Left lobe of liver (tissue), 2 donors: ENCODE measurements around the gene MKNK1. TPM values are rescaled to one million over a fixed set of nuclear protein-coding genes. Genes with fewer than 3 reads are reported as not detected.

Source experiments
- ATAC-seq: fragments of 200-7000 bp; cut with Tn5 transposase; one replicate; pipeline ENCODE4 v1.9.1; 2020; ENCODE audit warnings: mild to moderate bottlenecking, moderate library complexity
- DNase-seq: peaks from one replicate; pipeline ENCODE4 v3.0.0-alpha.2; 2020; ENCODE audit warnings: low spot score
- total RNA-seq: library from RNA; stranded (reverse); gene quantifications from one replicate; pipeline ENCODE4 v1.2.1, GENCODE V29; 2021
- donor health status: DM: no; HTN: no; CAD: no; lungs with moderate emphysema.
- donor health status: DM: no; HTN: yes; CAD: no.

The MKNK1 gene
- total RNA-seq, 1 donor from 2014 or later = 18.9 TPM

GRCh38 chr1:46526013-46526690, 77.9 kb downstream of the MKNK1 start:
- no peak for ATAC-seq
- no peak for DNase-seq

DNA sequence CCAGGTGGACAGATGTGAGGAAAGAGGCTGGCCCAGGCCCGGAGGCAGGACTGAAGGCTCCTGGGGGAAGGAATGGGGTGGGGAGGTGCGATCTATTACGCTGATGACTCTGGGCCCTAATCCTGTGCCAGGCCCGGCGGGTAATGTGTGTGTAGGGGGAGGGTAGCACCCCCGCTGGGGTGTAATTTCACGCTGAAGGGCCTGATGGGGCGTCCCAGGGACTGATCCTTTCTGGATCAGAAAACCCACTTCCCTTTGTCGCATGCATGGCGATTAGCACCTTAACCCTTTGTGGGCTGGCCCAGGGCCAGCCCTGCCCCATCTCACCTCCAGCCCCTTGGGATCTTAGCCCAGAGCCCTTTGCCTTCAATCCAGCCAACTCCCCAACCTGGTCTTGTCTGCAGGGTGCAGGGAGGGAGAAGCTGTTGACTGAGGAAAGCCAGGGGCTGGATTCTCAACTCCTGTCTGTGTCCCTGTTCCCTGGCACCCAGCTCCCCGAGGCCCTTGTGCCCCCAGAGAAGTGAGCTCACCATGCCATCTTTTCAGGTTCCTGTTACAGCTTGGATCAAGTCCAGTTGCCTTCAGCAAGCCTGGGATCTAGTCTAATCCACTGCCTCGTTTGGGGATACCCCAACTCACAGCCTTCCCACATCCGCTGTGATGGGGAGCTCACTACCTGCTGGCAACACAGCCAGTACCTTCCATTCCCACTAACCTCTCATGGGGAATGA, 78.7 kb downstream of the MKNK1 start:
- ATAC-seq = no peak

GRCh38 chr1:46524843-46525242, 79.2 kb downstream of the MKNK1 start:
- ATAC-seq = no peak
- DNase-seq = no peak

More for the DNA sequence above, 78.7 kb downstream of the MKNK1 start:
- no peak for DNase-seq

DNA sequence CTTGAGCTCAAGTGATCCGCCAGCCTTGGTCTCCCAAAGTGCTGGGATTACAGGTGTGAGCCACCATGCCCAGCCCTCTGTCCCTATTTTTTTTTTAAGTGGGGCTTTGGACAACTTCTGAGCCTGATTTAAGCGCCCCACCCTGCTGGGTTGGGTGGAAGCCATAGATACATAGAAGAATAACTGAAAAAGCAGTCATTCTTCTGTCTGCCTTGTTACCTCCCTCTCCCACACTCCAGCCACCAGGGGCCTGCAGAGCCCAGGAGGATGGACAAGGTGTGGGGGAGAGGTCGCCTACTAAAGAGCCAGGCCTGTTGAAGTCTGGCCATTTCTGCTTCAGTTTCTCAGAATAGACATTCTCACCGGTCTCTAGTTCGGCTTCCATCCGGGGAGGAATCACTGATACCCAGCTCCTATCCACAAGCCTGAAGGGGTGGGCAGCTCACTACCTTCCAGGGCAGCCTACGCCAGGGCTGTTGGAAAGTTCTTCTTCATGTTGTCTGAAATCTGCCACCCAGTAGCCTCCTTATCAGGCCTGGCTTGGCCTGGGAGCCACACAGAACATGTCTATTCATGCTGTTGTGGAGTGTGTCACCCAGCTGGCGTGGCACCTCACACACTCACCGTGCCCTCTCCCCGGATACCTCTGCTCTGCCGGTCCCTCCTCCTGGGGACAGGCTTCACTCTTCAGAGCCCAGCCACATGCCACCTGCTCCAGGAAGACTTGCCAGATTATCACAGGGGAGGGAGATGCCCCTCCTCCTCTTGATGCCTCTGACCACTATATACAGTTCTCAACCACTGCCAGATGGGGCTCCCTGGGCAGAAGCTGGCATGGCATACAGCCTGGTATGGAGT, 80.3 kb downstream of the MKNK1 start:
- ATAC-seq (no peak), DNase-seq (no peak)

DNA sequence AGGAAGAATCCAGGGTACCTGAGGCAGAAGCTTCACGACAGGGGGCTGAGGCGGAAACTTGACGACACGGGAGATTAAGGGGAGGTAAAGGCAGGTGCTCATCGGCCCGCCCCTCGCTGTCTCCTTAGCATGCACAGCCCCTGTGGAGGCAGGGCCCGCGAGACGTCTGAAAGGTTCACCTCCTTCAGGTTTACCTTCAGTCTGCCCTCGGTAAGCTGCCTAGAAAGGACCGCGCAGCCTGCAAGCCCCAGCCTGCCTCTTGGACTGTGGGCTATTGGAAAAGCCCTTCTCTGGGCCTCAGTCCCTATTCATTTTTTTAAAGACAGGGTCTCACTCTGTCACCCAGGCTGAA, 81.1 kb downstream of the MKNK1 start:
- no peak for DNase-seq
- no peak for ATAC-seq

- no peak for DNase-seq
- peak; percentile 64 for ATAC-seq
Observed at GRCh38 chr1:46522184-46522968, 81.7 kb downstream of the MKNK1 start.

GRCh38 chr1:46521414-46521813, 82.7 kb downstream of the MKNK1 start:
- DNase-seq (no peak), ATAC-seq (no peak)

DNA sequence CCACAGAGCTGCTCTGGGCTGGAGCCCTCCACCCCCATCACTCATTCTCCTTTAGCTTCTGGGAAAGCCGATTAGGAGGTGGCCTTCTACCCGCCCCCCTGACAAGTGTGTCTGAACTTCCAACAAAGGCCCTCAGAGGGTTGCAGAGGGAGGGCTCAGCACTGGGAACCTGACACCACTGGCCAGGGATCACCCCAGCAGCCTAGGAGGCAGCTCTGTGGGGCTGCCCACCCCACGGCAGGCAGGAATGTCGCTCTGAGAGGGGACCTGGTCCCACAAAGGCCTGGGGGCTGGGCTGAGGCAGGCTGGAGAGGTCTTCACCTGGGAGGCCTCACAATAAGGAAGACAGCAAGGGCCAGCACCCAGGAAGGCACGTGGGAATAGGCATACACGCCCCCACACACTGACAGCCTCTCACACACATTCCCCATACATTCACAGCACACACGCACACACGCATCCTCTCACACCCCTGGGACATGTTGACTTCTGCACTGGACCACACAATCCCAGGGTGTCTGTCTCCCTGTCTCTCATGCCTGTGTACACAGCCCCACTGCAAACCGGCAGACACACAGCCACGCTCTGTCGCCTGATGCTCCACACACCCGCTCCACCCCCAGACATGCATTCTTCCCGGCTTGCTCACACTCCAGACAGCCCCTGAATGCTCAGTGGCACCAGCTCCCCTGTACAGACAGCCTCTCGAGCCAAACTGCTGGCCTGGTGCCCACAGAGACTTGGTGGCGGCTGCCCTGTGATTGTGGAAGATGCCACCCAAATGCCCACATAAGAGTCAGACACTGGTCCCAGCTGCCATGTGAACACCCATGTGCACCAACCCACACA, 83.8 kb downstream of the MKNK1 start:
- DNase-seq = no peak
- no peak for ATAC-seq

GRCh38 chr1:46519209-46519608, 84.9 kb downstream of the MKNK1 start:
- no peak for ATAC-seq

DNA sequence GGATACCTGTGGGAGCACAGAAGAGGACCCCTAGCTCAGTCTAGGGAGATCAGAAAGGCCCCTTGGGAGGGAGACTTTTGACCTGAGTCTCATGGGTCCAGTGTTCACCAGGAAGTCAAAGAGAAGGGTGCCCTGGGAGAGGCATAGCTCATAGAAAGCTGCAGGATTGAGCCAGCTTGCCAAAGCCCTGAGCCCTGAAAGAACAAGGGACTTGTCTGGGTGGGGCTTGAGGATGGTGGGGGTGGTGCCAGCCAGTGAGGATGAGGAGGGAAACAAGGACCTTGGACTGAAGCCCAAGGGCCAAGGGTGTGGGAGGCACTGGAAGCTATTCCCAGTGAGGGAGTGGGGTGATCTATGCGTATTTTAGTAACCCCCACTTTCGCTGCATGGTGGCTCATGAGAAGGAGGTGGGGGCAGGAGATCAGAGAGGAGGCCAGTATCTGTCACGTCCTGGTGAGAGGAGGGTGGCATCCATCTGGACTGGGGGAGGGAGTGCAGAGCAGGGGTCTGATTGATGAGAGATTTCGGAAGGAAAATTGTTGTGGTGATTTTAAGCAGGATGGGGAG, 86.1 kb downstream of the MKNK1 start:
- DNase-seq (no peak), ATAC-seq (no peak)

More at GRCh38 chr1:46519209-46519608, 84.9 kb downstream of the MKNK1 start:
- no peak for DNase-seq

DNA sequence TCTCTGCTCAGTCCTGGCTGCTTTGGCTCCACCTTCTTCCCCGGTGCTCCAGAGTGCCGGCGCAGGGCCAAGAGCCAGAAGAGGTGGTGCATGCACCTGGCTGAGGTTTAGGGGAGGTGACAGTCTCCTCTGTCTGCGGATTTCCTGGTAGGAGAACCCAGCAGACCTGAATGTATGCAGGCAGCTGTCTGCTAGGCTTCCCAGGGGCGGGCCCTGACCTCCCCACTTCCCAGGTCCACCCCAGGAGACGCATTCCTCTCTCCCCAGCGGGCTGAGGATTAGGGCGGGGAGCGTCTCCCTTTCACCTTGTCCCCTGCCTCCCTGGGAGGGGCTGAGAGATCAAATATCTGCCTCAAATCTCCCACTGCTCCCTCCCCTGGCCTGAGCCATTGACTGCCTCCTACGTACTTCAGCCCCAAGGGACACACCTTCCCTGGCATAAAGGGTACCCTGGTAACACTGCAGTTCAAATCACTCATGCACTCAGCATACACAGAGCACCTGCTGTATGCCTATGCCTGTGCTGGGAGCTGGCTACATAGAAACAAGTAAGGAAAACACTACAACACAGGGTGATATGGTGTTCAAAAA, 87.0 kb downstream of the MKNK1 start:
- DNase-seq (no peak), ATAC-seq (peak; percentile 61)

- DNase-seq (no peak), ATAC-seq (no peak)
Observed at GRCh38 chr1:46516200-46516950, 87.7 kb downstream of the MKNK1 start.

GRCh38 chr1:46515576-46515975, 88.5 kb downstream of the MKNK1 start:
- DNase-seq (no peak), ATAC-seq (no peak)

GRCh38 chr1:46513536-46513935, 90.5 kb downstream of the MKNK1 start:
- ATAC-seq = no peak
- no peak for DNase-seq

DNA sequence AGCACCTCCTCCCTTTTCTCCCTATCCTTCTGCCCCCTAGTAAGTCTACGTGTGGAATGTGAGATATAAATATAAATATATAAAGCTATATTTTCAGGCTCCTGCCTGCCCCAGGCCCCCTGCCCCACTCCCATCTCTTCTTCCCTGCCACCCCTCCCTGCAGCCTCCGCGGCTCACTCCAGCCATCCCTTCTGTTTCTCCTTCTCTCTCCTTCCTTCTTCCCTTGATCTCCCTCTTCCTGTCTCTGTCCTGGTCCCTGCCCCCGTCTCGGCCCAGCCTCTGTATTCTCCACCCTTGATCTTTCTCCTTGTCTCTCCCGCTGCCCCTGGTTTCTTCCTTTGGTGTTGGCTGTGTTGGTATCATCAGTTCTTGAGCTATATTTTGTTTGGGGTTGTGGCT, 91.3 kb downstream of the MKNK1 start:
- no peak for DNase-seq
- no peak for ATAC-seq

- no peak for ATAC-seq
- no peak for DNase-seq
Observed at GRCh38 chr1:46512135-46512791, 91.8 kb downstream of the MKNK1 start.

GRCh38 chr1:46510998-46511365, 93.1 kb downstream of the MKNK1 start:
- ATAC-seq (no peak), DNase-seq (no peak)
